DMS114 treated with DMSO at 0.1 percent for 48 hours (cell line): ENCODE data around the gene SHISA5.

Experiments
- DNase-seq: peaks from one replicate; lab custom pipeline; 2025; ENCODE audit not compliant: unreplicated experiment; lab: John Stamatoyannopoulos, UW

SHISA5 gene

DNA sequence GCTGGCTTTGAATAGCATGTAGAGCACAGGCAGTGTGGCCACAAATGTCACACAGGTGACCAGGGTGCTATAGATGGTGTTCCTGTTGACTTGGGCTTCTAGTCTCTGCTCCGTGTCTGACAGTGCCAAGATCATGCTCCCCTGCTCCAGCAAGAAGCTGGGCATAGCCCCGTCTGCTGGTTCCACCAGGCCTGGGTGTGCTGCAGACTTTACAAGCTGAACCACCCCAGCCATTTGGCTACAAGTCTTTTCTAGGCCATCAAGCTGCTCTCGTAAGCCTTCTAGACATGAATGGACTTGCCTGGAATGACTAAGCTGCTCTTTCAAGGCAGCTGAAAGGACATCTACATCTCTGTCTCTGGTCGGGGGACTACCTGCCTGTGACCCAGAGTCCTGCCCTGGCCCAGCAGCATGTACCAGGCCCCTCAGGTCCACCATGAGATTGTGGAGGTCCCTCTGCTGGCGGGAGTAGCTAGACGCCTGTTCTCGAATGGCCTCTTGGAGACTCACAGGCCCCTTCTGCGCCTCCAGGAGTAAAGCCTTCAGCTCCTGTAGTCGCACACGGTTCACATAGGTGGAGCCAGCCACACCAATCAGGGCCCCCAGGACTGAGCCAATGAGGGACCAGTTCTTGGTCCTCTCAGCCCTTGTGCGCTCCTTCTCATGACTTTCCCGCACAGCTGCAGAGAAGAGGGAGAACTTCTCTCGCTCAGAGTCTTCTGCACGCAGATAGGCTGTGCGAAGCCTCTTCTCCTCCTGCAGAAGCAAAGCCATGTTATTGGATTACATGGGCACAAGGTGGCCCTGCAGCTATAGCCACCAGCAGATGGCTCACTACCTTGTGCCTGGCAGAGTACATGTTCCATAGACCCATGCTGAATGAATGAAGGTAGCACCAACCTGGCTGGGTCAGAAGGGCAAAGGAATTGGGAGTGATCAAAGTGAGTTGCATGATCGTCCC, 71.3 kb downstream of the SHISA5 start:
- DNase-seq: no peak

GRCh38 chr3:48431224-48432029, 72.5 kb downstream of the SHISA5 start:
- no peak for DNase-seq

GRCh38 chr3:48430708-48431101, 73.3 kb downstream of the SHISA5 start:
- no peak for DNase-seq

DNA sequence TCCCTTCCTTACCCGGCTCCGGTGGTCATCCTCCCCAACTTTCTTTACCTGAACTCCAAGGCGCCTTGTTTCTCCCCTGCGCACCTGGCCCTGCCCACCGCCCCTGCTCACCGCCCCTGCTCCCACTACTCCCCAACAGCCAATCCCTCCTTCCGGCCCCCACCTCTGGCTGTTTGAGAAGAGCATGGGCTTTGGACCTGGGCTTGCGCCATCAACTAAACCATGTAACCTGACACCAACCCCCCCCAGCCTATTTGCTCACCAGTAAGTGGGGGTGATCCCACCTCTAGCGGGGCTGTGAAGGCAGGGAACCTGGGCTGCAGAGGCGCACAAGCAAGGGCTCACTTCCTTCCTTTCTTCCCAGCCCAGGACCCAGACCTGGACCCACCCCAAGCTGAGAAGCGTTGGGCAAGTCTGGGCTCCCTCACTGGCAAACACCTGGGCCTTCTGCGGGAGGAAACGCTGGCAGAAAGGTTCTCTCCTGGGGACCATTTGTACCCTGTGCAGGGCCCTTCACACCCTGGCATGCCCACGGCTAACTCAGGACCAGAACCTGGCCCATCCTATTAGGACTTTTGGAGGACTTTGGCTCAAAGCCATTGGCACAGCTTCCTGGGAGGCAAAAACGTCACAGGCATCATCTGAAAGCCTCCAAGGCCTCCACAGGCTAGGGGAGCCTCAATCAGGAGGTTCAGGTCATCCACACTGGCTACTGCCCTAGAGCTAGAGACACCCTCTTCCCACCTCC, 73.8 kb downstream of the SHISA5 start, which contains the start of gene PLXNB1:
Gene PLXNB1 (minus strand): TSS at position 127 of the 748 bp plus-strand sequence. CDS start 5,475 bp downstream, outside the sequence.
- DNase-seq: no peak

- DNase-seq: no peak
These were observed 74.5 kb downstream of the SHISA5 start for GRCh38 chr3:48429317-48429959.

DNA sequence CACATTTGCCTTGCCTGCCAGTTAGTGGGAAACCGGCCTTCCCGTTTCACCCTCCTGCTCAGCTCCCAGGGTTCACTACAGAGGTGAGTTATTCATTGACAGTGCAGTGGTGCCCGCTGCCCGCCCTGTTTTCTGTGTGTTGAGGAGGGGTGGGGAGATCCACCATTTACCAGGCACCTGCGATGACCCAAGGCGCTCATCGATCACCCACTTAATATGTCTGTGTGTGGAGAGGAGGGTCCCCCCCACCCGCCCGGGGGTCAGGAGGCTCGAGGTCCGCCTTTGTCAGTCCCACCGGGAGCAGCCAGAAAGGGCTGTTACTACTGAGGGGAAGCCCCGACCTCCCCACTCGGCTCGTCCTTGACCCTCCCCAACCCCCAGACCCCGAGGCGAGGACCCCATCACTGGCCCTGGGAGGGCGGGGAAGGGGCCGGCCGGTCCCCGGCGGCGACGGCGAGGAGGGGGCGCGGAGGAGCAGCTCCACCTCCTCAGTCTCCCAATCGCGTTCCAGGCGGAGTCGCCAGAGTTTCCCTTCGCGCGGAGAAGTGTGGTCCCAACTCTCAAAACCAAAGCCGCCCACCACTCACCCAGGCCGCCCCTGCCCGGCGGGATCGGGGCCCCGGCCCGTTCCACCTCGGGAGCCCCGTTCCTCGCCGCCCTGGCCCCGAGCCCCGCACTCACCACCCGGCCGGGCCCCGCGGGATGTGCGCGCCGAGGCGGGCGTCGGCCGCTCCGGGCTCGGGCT, 75.2 kb downstream of the SHISA5 start:
- no peak for DNase-seq

- DNase-seq: no peak
These were observed 75.8 kb downstream of the SHISA5 start for GRCh38 chr3:48428088-48428571.

DNA sequence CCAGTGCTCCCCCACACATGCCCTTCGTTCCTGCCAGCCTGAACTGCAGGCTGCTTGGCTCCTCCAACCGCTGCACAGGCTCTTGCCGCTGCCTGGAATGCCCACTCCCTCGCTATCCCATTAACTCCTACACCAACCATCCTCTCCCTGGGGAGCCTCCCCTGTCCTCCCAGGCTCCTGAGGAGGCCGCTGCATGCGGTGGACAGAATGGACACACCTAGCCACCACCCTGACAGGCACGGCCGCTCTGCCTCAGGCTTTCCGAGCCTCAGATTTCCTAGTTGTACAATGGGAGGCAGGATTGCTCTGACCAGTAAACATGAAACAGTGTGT, 76.4 kb downstream of the SHISA5 start:
- no peak for DNase-seq

DNA sequence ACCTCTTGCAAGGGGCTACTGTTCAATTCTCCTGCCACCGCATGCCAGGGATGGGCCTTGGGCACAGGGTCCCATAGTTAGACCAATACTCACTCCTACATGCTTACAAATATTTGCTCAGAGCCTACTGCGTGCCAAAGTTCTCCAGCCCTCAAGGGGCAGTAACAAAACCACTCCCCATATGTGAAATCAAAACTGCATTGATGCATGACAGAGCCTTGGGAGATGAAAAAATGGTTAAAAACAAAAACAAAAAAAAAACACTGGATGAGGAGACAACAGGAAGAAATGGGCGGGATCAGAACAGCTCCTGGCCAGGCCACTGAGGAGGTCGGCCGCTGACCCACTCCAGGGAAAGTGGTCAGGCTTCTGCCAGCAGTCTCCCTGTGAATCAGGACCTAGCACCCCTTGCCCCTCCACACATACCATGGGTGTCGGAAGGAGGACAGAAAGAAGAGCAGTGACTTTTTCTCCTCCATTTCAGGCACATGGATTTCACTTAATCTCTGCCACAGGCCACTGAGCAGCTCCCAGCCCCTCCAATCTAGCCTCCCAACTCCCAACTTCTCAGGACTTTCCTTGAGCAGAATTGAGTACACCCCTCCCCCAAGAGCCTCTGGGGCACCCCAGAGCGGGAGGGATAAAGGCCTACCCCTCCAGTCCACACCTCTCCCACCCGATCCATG, 76.9 kb downstream of the SHISA5 start:
- no peak for DNase-seq

GRCh38 chr3:48426401-48426909, 77.5 kb downstream of the SHISA5 start:
- DNase-seq: no peak

DNA sequence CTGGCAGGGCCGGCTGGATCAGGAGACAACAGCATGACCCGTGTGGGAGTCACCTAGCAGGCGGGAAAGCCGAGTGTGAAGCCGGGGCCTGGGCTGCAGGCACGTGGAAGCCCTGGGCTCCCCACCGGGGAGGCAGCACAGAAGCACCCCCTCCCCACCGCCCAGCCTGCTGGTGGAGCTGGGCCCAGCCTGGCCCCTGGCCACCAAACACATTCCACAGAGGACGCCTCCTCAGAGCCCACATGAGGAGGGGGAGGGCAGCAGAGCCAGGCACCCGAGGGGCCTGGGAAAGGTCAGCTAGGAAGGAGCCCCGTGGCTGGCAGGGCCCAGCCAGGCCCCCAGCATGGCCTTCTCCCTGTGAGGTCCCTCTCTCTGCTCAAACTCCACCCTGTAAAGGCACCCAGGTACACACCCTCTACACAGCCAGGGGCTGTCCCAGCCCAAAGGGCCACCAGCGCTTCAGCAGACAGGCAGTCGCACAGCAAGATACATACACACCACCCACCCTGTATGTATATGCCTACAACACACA, 78.6 kb downstream of the SHISA5 start:
- no peak for DNase-seq

- no peak for DNase-seq
These were observed 79.9 kb downstream of the SHISA5 start for GRCh38 chr3:48423883-48424695.

DNA sequence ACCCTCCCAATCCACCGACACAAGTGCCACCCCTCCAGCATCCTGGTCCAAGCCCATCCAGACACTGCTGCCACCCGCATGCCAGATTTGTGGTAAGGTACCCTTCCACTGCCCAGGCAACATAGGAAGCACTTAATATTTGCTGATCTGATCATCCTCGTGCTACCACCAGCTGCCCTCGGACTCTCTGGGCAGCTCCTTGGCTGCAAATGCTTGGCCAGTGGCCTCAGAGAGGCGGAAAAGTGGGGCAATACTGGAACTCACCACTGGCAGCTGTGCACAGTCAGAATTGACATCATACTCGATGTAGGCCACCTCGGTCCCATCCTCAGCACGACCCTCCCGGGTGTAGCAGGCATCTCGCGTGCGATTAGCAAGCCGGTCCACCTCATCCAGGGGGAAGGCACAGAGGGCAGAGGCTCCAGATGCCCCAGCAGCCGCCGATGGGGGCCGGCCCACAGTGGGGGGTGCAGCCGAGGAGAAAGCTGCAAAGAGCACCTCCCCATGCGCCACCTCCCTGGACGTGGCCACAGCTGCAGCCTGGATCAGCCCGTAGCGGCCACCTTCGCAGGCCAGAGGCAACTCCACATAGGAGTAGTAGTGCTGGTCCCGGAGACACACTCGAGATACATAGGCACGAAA, 80.6 kb downstream of the SHISA5 start:
- no peak for DNase-seq

DNA sequence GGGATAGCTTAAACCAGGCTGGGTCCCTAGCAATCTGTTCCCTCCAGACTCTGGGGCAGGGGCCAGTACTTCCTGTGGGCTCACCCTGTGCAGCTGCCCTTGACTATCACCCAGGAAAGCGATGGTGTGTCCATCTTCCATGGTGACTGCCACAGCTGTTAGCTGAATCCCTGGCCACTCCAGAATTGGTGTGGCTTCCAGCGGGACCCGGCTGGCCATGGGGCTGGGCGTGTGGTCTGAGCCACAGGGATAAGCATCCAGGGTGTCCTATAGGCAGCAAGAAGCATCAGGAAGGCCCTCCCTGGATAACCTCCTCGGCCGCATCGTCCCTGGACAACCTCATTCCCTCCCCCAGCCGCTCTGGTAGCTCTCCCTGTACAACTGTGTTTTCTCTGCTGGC, 81.3 kb downstream of the SHISA5 start:
- no peak for DNase-seq

DNA sequence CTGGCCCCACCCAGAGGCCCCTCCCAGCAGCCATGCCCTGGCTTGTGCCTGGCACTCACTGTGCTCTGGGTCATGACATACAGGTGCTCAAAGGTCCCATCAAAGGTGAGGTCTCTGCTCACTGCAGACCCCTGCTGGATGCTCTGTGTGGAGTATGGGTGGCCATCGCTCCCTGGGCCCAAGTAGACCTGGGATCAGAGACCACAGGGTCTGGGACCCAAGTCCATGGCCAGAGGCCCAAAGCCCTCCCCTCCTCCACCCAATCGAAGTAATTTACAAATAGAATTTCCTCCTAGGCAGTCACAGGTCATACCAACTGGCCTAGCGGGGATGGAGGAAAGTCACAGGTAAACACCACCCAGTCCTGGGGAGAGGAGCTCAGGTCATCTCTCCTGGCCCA, 81.7 kb downstream of the SHISA5 start:
- DNase-seq: no peak

DNA sequence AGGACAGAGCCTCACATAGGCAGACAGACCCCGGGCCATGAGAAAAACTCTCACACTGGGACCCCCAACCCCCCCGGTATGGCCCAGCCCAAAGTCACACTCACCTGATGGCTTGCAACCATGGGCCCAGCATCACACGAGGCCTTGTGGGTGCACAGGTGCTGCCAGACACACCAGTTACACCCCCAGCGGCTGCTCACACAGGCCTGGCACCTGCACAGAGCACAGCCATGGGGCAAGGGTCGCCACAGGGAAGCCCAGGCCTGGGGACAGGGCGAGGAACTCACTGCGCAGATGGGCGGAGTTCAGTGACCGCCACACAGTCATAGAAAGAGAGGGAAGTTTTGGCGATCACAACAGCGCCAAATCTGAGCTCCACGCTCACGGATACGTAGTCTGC, 83.4 kb downstream of the SHISA5 start:
- DNase-seq: no peak

- DNase-seq: no peak
These were observed 84.4 kb downstream of the SHISA5 start for GRCh38 chr3:48419597-48419996.

DNA sequence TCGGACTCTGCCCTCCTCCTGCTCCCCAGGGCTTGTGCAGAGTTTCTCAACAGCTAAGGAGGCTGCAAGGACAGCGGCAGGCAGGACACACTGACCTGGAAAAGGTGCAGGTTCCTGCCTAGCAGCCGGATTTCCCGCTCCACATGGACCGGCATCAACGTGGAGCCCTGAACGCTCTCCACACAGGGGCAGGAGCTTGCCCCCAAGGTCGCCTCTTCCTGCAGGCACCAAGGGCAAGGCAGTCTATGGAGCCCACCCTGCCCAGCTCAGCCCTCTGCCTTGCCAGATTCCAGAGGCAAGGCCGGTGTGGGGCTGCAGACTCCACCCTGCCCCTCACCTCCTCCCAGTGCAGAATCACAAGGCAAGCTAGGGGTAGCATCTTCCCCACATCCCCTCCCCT, 84.8 kb downstream of the SHISA5 start:
- no peak for DNase-seq
